Measurements from ENCODE around the gene UMPS.

DNA sequence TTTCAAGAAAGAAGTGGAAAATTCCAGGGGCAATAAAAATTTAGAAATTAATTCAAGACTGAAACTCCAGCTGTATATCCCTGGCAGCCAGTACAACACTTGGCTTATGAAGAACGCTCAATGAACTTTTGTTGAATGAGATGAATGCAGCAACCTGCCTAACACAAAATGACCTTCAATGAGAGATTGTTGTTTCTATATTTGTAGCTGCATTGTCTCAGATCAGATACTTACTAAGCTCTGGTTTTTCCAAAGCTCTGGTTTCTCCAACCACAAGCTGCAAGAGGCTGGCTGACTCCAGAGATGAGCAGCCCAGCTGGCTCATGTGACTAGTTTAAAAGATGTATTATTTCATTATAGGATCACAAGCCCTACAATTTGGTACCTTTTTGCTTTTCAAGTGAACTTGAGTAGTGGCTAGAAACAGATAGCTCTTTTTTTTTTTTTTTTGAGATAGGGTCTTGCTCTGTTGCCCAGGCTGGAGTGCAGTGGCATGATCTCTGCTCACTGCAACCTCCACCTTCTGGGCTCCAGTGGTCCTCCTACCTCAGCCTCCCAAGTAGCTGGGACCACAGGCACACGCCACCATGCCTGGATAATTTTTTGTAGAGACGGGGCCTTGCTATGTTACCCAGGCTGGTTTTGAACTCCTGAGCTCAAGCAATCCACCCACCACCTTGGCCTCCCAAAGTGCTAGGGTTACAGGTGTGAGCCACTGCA, 57.4 kb downstream of the UMPS start:
- TF ChIP-seq BHLHE40 (IDR thresholded peaks at IDR 0.05; ENCODE audit: borderline replicate concordance) (no peak), ARNT (IDR thresholded peaks at IDR 0.05) (no peak), CTBP1 (IDR thresholded peaks at IDR 0.05; ENCODE audit: borderline replicate concordance) (no peak), SP1 (IDR thresholded peaks at IDR 0.05) (no peak), FOXA1 (IDR thresholded peaks at IDR 0.05) (no peak), ELF4 (IDR thresholded peaks at IDR 0.05) (no peak), ZNF384 (IDR thresholded peaks at IDR 0.05) (no peak), SUZ12 (IDR thresholded peaks at IDR 0.05) (no peak)
- TF ChIP-seq, protein P1, sequence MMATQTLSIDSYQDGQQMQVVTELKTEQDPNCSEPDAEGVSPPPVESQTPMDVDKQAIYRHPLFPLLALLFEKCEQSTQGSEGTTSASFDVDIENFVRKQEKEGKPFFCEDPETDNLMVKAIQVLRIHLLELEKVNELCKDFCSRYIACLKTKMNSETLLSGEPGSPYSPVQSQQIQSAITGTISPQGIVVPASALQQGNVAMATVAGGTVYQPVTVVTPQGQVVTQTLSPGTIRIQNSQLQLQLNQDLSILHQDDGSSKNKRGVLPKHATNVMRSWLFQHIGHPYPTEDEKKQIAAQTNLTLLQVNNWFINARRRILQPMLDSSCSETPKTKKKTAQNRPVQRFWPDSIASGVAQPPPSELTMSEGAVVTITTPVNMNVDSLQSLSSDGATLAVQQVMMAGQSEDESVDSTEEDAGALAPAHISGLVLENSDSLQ (IDR thresholded peaks at IDR 0.05): no peak

All from HEK293T (cell line).